ENCODE data around the gene MLLT1. TPM values are rescaled to one million over a fixed set of nuclear protein-coding genes. Genes with fewer than 3 reads are reported as not detected.

MLLT1 gene
- total and polyA plus RNA-seq, 11 donors, result 17.8 to 45.9 (median 34.9) TPM

- no peak for ATAC-seq
- no peak overlapping the region for H3K4me3 ChIP-seq
- 85 to 100% (median 94%) methylated on average over 4 to 5 of the region's 5 CpGs for WGBS, 4 donors
- H3K27ac ChIP-seq, result no peak overlapping the region
- H3K4me1 ChIP-seq, result peaks cover 0 to 18% (median 9%) of the 10 kb centered on the region in 12 donors
- no peaks in the 10 kb centered on the region for H3K36me3 ChIP-seq
- no peaks in the 10 kb centered on the region for H3K9me3 ChIP-seq
- TF ChIP-seq POLR2A (IDR thresholded peaks at IDR 0.05), result no peak
- no peak for TF ChIP-seq CTCF (IDR thresholded peaks at IDR 0.05)
- no peak for DNase-seq
- no peaks in the 10 kb centered on the region for H3K27me3 ChIP-seq
- intact Hi-C loops (cut with DNase I), result no loop called here
Measured at GRCh38 chr19:6196361-6196760, 83.4 kb downstream of the MLLT1 start.

GRCh38 chr19:6188811-6189210 is 91.0 kb downstream of the MLLT1 start:
- Histone ChIP-seq H3K4me3 (no peak overlapping the region), H3K4me1 (no peaks in the 10 kb centered on the region), H3K36me3 (no peaks in the 10 kb centered on the region), H3K27ac (no peak overlapping the region), H3K9me3 (peaks cover 0 to 10% (median 0%) of the 10 kb centered on the region in 12 donors), H3K27me3 (peaks cover 0 to 6% (median 0%) of the 10 kb centered on the region in 9 donors)
- ATAC-seq (no peak), DNase-seq (no peak)
- no peak for TF ChIP-seq CTCF (IDR thresholded peaks at IDR 0.05)
- no peak for TF ChIP-seq POLR2A (IDR thresholded peaks at IDR 0.05)
- 88 to 97% (median 90%) methylated on average over 2 of the region's 2 CpGs for whole genome bisulfite sequencing, 4 donors
- intact Hi-C loops (cut with DNase I), result no loop called here

- ATAC-seq, result no peak
- DNase-seq, result no peak
- Histone ChIP-seq H3K4me1 (no peaks in the 10 kb centered on the region), H3K36me3 (no peaks in the 10 kb centered on the region), H3K9me3 (peaks cover 0 to 10% (median 0%) of the 10 kb centered on the region in 12 donors), H3K27me3 (peaks cover 0 to 18% (median 0%) of the 10 kb centered on the region in 9 donors), H3K4me3 (no peak overlapping the region), H3K27ac (no peak overlapping the region)
- 86 to 93% (median 91%) methylated on average over 6 of the region's 6 CpGs for WGBS, 4 donors
- intact Hi-C loops (cut with DNase I), result no loop called here
- TF ChIP-seq POLR2A (IDR thresholded peaks at IDR 0.05), result no peak
- TF ChIP-seq CTCF (IDR thresholded peaks at IDR 0.05), result no peak
Measured at GRCh38 chr19:6187374-6187773, 92.4 kb downstream of the MLLT1 start.

- Histone ChIP-seq H3K4me1 (no peaks in the 10 kb centered on the region), H3K27ac (no peak overlapping the region), H3K27me3 (peaks cover 0 to 22% (median 0%) of the 10 kb centered on the region in 9 donors), H3K9me3 (peaks cover 0 to 10% (median 0%) of the 10 kb centered on the region in 12 donors), H3K4me3 (no peak overlapping the region), H3K36me3 (no peaks in the 10 kb centered on the region)
- intact Hi-C loops (cut with DNase I), result no loop called here
- 64 to 71% (median 69%) methylated on average over 4 of the region's 4 CpGs for WGBS, 4 donors
- DNase-seq (no peak), ATAC-seq (no peak)
- no peak for TF ChIP-seq CTCF (IDR thresholded peaks at IDR 0.05)
Measured at GRCh38 chr19:6185835-6186834, 93.6 kb downstream of the MLLT1 start.

Measured in heart left ventricle (tissue), 16 donors.